ENCODE results near the gene NACAD.

NACAD gene

DNA sequence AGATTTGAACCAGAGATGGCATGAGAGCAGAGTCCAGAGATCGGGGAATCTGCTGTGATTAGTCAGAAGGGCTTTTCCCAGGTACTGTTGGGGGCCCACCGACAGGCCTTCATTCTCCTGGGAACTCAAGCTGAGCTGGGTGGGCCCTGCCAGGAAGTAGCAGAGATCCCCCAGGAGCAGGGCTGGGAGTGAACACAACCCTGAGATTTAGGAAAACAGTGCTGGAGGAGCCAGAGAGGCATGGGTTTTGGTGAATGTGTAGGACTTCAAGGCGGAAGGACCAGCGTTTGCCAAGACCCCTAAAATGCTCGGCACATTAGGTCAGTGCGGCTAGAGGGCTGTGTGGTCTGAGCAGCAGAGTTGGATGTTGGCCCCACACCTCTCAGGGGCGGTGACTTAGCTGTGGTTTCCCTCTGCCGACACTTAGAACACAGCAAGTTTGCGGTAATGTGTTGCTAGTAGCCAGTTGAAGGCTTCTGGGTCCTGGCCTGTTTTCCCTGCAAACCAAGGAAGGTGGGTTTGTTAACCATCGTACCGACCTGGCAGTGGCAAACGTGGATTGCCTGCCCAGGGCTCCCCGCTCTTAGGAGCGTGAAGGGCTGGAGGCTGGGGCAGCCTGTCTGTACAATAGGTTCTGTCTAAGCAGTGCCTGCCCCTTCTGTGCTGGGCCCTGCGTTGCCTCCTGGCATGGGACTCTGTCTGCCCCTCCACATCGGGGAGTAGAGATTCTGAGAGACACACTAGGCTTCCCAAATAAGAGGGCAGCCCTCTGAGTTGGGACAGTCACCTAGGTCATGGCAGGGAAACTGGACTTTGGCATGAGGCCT is 14.0 kb downstream of the NACAD start:
- no peak for DNase-seq (ENCODE audit: low read depth)

GRCh38 chr7:45073786-45074527 is 14.8 kb downstream of the NACAD start:
- no peak for DNase-seq (ENCODE audit: low read depth)

- DNase-seq (ENCODE audit: low read depth), result no peak
These were observed 15.6 kb downstream of the NACAD start for GRCh38 chr7:45073031-45073785.

GRCh38 chr7:45072131-45073030 is 16.4 kb downstream of the NACAD start:
- no peak for DNase-seq (ENCODE audit: low read depth)

- no peak for DNase-seq (ENCODE audit: low read depth)
These were observed 17.2 kb downstream of the NACAD start for GRCh38 chr7:45071528-45071927.

- no peak for DNase-seq (ENCODE audit: low read depth)
These were observed 18.5 kb downstream of the NACAD start for GRCh38 chr7:45070254-45070642.

- no peak for DNase-seq (ENCODE audit: low read depth)
These were observed 19.1 kb downstream of the NACAD start for GRCh38 chr7:45069444-45070253.

DNA sequence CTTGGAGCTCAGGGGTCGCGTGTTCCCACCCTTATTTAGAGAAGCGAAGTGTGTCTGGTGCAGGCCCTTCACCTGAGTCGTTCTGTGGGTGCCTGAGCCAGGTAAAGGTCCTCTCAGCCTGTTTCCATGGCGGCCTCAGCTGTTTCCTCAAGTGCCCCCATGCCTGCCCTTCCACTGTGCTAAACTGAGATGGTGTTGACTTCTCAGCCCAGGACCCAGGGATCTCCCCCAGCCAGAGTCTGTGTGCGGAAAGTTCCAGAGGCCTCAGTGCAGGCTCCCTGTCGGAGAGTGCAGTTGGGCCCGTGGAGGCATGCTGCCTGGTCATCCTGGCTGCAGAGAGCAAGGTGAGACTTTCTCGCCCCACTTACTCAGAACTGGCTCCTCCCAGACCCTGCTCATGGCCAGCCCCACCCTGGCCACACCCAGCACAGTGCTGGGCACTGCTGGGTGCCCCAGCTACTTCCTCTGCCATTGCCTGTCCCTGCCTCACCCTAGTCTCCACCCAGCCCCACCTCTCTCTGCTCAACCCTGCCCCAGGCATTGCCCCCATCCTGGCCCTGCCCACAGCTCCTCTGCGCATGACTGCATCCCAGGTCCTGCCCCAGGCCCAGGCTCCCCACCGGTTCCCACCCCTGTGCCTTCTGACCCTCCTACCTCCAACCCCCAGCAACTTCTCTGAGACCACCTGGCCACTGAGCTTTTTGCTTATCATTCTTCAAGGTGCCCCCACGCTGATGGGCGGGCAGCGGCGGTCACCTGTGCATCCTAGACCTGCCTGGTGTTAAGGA is 20.3 kb downstream of the NACAD start:
- DNase-seq (ENCODE audit: low read depth), result no peak

GRCh38 chr7:45067582-45067981 is 21.2 kb downstream of the NACAD start:
- DNase-seq (ENCODE audit: low read depth), result no peak

DNA sequence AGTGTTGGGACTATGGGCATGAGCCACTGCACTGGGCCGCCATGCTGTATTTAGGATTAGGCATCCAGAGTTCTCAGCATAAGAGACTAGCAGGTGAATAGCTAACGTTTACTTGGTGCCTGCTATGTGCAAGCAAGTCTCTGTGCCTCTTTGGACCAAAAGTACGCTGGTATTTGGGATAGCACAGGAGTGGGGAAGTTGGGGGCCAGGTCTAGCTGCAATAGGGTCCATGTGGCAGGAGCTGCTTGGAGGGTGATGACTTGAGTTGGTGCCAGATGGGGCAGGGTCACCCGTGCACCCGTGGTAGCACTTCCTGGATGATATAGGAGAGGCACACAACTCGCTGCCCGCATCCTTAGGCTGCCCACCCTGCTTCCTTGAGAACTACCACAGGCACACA is 22.4 kb downstream of the NACAD start:
- DNase-seq (ENCODE audit: low read depth), result no peak

- no peak for DNase-seq (ENCODE audit: low read depth)
These were observed 23.5 kb downstream of the NACAD start for GRCh38 chr7:45065031-45065995.

GRCh38 chr7:45064047-45064725 is 24.6 kb downstream of the NACAD start:
- DNase-seq (ENCODE audit: low read depth), result no peak

DNA sequence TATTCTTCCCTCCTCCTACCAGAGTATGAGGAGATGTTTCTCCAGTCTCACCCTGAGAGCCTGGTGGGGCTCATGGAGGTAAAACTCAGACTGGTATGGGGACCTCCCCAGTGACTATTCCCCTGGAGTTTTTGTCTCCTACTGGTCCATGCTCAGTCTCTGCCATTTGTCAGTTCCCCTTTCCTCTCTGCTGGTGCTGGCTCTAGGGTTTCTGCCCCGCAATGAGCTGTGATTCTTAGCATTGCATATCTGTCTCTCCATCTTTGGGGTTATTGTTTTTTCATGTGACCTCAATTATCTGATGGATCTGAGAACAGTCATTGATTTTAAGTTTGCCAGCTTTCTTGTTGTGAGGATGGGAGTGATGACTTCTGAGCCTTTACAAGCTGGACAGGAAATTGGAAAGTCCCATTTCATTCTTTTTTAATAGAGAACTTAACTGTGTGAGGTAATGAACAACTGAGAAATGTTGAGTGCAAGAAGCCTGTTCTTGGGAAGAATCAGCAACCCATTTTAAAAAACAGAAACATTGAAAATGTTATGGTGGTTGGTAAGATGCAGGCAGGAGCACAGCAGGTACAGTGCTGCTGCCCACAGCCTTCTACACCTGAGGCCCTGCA is 26.9 kb downstream of the NACAD start:
- DNase-seq (ENCODE audit: low read depth), result no peak

DNA sequence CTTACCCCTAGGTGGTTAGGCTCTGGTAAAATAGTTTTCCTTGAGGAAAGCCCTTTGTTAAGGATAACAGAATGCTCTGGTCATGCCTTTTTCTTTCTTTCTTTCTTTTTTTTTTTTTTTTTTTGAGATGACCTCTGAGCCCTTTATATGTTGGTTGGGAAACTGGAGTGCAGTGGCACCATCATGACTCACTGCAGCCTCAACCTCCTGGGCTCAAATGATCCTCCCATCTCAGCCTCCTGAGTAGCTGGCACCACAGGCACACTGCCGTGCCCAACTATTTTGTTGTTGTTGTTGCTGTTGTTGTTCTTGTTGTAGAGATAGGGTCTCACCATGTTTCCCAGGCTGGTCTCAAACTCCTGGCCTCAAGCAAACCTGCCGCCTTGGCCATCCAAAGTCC is 27.4 kb downstream of the NACAD start:
- DNase-seq (ENCODE audit: low read depth), result no peak

DNA sequence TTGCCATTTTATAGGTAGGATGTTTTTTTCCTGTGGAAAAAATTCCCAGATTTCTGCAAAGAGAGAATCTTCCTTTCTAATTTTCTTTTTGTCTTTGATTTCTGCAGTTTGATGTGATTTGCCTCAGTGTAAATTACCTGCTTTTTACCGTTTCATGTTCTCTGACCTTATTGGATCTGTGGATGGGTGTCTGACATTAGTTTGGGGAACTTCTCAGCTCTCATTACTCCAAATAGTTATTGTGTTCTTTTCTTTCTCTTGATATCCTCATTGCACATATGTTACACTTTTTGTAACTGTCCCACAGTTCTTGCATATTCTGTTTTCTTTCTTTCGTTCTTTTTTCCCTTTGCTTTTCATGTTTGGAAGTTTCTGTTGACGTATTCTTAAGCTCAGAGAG is 28.5 kb downstream of the NACAD start:
- DNase-seq (ENCODE audit: low read depth), result no peak

DNA sequence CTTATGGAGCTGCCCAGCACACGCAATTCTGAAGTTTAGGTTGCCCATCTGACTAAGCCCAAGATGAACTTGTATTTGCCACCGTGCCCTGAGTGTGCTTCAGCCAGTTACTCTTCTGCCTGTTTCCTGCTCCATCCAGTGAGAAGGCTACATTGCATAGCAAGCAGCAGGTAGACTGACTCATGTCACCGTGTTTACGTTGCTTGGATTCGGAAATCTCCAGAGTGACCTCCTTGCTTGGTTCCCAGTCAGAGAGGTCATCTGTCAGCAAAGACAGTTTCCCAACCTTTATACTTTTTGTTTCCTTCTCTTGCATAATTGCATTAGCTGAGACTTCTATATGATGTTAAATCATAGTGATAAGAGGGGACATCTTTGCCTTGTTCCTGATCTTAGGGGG is 30.9 kb downstream of the NACAD start:
- no peak for DNase-seq (ENCODE audit: low read depth)

- no peak for DNase-seq (ENCODE audit: low read depth)
These were observed 33.1 kb downstream of the NACAD start for GRCh38 chr7:45055594-45056219.
